Measurements from ENCODE around the gene HLA-DRB5.
"Not testable (repeated sequence)": the region's sequence is repeated elsewhere in the genome, so short reads cannot be mapped to it uniquely, and the experiment has no call there.

DNA sequence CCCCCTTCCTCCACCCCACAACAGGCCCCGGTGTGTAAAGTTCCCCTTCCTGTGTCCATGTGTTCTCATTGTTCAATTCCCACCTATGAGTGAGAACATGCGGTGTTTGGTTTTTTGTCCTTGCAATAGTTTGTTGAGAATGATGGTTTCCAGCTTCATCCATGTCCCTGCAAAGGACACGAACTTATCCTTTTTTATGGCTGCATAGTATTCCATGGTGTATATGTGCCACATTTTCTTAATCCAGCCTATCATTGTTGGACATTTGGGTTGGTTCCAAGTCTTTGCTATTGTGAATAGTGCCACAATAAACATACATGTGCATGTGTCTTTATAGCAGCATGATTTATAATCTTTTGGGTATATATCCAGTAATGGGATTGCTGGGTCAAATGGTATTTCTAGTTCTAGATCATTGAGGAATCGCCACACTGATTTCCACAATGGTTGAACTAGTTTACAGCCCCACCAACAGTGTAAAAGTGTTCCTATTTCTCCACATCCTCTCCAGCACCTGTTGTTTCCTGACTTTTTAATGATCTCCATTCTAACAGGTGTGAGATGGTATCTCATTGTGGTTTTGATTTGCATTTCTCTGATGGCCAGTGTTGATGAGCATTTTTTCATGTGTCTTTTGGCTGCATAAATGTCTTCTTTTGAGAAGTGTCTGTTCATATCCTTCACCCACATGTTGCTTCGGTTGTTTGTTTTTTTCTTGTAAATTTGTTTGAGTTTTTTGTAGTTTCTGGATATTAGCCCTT lies 62.2 kb downstream of the HLA-DRB5 start:
- not testable (repeated sequence) for TF ChIP-seq FOS (IDR thresholded peaks at IDR 0.05; ENCODE audit: low read depth, low read length); RCOR1 (IDR thresholded peaks at IDR 0.05; ENCODE audit: insufficient replicate concordance, low read length); POLR2A (IDR thresholded peaks at IDR 0.05; ENCODE audit: low read depth, low read length); RFX5 (IDR thresholded peaks at IDR 0.05; ENCODE audit: low read depth, low read length); BHLHE40 (IDR thresholded peaks at IDR 0.05; ENCODE audit: low read depth, low read length); NFE2L2 (IDR thresholded peaks at IDR 0.05; ENCODE audit: low read depth, low read length); SMC3 (IDR thresholded peaks at IDR 0.05; ENCODE audit: low read depth, low read length); MAZ (IDR thresholded peaks at IDR 0.05; ENCODE audit: borderline replicate concordance, low read depth, low read length)
- TF ChIP-seq, protein P1, sequence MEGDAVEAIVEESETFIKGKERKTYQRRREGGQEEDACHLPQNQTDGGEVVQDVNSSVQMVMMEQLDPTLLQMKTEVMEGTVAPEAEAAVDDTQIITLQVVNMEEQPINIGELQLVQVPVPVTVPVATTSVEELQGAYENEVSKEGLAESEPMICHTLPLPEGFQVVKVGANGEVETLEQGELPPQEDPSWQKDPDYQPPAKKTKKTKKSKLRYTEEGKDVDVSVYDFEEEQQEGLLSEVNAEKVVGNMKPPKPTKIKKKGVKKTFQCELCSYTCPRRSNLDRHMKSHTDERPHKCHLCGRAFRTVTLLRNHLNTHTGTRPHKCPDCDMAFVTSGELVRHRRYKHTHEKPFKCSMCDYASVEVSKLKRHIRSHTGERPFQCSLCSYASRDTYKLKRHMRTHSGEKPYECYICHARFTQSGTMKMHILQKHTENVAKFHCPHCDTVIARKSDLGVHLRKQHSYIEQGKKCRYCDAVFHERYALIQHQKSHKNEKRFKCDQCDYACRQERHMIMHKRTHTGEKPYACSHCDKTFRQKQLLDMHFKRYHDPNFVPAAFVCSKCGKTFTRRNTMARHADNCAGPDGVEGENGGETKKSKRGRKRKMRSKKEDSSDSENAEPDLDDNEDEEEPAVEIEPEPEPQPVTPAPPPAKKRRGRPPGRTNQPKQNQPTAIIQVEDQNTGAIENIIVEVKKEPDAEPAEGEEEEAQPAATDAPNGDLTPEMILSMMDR (conservative IDR thresholded peaks at IDR 0.05; ENCODE audit: low read depth, low read length): not testable (repeated sequence)

All from IMR-90 (cell line).